ENCODE measurements around the gene RABL6.
"Not testable (repeated sequence)": the region's sequence is repeated elsewhere in the genome, so short reads cannot be mapped to it uniquely, and the experiment has no call there.

The RABL6 gene

DNA sequence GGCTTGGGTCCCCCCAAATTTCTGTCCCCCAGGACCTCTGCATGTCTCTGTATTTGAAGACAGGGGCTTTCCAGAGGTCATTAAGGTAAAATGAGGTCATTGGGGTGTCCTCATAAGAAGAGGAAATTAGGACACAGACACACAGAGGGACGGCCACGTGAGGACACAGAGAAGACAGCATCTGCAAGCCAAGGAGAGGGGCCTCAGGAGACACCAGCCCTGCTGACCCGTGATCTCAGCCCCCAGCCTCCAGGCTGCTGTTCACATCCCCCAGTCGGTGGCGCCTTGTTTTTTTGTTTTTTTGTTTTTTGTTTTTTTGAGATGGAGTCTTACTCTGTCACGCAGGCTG is 12.8 kb upstream of the RABL6 start:
- no peak for DNase-seq

GRCh38 chr9:136796238-136796774 is 11.4 kb upstream of the RABL6 start, which contains the start of gene CCDC183:
CCDC183 (plus strand) TSS chr9:136796338; CDS start chr9:136796398, 60 bp downstream.
- DNase-seq, result no peak

DNA sequence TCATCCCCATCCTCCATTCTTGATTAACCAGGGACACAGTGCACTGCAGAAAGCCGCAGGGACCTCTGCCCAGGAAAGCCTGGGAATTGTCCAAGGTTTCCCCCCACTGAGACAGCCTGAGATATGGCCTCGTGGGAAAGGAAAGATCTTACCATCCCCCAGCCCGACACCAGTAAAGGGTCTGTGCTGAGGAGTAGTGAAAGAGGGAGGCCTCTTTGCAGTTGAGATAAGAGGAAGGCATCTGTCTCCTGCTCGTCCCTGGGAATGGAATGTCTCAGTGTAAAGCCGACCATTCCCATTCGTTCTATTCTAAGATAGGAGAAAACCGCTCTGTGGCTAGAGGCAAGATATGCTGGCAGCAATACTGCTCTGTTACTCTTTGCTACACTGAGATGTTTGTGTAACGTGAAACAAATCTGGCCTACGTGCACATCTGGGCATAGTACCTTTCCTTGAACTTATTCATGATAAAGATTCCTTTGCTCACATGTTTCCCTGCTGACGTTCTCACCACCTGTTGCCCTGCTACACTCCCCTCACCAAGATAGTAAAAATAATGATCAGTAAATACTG is 10.9 kb upstream of the RABL6 start:
- not testable (repeated sequence) for DNase-seq

DNA sequence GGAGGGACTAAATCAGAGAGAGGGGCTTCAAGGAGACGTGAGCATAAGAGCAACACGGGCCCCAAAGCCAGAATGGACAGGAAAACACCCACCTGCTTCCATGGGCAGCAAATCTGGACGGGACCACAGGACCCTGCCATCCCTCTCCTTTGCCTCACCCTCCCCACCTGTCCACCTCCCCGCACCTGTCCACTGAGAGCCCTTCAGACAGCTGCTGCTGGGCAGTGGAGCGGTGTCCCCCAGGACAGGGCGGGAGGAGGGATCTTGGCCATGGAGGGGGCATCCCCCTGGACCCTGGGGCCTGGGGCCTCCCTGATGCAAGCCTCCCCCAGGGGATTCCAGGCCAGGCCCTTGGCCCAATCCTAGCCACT is 9.1 kb upstream of the RABL6 start:
- no peak for DNase-seq

DNA sequence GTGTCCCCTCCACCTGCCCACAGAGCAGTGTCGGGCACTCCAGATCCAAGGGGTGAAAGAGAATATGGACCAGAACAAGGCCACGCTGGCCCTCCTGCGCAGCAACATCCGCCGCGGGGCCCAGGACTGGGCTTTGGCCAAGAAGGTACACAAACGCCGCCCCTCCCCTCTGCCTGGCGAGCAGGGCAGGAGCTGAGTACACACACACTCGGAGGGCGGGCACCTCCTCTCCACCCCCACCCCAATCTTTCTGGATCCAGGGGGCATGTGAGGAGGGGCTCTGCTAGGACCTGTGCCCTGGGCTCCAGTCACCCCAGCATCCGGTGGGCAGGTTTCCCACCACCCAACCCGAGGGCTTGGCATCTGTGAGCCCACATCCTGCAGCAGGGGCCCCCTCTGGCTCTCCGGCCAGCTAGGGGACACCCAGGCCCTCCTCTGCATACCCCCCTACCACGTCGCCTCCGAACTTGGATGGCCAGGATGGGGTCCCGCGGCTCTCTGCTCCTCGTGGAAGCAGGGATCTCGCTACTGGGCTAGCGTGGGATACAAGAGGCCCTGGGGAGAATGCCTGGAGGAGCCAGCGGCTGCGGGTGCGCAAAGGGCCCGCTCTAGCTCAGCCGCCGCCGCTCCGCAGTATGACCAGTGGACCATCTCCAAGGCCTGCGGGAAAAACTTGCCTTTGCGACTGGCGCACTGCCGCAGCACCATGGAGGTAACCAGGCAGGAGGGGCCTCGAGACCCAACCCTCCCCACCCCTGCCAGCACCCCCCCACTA is 8.5 kb upstream of the RABL6 start:
- no peak for DNase-seq

DNA sequence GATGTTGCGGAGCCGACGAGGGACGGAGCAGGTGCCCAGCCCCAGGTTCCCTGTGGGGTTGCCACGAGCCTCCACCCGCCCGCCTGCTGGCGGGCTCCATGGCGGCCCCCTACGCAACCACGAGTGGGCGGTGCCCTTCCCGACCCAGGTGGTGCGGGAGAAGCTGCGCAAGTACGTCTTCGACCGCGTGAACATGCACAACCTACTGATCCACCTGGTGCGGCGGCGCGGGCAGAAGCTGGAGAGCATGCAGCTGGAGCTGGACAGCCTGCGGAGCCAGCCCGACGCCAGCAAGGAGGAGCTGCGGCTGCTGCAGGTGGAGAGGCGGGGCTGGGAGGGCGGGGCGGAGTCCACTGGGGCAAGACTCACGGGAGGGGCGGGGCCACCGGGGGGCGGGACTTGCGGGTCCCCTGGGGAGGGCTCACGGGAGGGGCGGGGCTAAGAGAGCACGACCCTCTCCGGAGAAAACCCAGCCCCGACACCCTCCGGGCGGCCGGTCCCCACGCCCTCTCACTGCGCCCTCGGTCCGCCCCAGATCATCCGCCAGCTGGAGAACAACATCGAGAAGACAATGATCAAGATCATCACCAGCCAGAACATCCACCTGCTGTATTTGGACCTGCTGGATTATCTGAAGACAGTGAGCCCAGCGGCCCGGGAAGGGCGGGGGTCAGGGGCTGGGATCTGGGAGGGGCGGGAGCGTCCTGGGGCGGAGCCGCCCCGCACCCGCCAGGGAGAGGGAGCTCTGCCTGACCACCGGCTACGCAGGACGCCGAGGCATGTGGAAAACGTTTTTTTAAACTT is 7.7 kb upstream of the RABL6 start:
- peak; percentile 79 for DNase-seq

DNA sequence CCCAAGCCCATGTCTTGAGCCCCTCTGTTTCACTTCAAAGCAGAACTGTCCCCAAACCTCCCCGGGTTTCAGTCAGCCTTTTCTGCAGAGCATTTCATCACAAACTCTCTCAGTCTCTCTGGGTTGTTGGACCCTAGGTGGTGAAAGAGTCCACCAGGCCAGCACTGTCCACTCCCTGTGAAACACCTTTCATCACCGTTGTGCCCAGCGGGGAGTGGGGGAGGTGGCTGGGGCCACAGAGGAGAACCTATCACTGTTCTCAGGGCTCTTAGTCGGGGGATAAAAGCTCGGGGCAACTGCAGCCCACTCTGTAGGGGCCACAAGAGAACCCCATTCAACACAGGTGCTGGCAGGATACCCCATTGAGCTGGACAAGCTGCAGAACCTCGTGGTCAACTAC is 5.4 kb upstream of the RABL6 start:
- no peak for DNase-seq

DNA sequence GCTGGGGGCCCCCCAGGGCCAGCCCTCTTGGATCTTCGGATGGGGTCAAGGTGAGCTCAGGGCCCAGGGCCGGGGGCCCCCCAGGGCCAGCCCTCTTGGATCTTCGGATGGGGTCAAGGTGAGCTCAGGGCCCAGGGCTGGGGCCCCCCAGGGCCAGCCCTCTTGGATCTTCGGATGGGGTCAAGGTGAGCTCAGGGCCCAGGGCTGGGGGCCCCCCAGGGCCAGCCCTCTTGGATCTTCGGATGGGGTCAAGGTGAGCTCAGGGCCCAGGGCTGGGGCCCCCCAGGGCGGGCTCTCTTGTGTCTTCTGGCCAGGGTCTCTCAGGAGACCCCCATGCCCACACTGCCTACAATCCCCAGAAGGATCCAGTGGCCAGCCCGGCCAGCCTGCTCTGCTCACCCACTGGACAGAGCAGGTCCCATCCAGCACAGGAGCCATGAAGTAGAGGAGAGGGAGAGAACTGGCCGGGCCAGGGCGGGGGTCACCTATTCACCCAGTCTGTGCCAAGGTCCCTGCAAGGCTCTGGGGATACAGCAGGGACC is 4.7 kb upstream of the RABL6 start:
- DNase-seq, result not testable (repeated sequence)

DNA sequence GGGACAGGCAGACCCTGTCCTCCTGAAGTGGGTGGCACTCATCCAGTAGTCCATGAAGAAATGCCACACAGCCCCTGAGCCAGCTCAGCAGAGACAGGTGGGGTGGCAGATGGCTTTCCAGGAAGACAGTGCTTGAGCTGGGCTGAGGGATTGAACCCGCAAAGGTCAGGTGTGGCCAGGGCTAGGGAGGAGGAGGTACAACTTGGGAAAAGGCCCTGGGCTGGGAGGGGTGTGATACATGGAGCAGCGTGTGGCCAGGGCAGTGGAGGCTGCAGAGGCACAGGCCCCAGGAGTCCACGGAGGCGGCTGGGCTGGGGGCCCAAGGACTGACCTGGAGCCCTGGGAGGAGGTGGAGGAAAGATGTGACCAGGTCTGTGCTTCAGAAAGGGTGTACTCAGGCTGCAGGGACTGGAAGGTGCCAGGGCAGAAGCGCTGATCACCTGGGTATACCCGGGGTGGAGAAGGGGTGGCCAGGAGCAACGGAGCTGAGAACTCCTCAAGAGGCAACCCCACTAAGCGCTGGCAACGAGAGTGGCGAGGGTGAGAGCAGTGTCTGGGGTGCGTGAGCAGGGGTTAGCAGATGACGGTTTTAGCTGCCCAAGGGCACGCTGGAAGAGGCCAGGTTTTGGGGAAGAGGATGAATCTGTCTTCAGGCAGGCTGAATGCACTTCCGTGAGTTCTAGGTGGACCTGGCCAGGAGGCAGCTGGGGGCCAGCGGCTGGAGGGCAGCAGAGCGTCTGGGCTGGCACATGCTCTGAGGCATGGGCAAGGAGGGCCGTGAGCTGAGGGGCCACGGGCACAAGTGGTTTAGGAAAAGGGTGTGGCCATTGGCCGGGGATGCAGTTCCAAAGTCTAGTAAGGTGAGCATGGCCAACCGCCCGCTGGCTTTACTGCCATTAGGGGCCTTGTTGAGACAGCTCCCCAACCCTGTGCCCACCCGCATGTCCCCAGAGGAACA is 3.9 kb upstream of the RABL6 start:
- DNase-seq, result no peak

GRCh38 chr9:136804509-136805206 is 3.1 kb upstream of the RABL6 start:
- DNase-seq, result no peak

DNA sequence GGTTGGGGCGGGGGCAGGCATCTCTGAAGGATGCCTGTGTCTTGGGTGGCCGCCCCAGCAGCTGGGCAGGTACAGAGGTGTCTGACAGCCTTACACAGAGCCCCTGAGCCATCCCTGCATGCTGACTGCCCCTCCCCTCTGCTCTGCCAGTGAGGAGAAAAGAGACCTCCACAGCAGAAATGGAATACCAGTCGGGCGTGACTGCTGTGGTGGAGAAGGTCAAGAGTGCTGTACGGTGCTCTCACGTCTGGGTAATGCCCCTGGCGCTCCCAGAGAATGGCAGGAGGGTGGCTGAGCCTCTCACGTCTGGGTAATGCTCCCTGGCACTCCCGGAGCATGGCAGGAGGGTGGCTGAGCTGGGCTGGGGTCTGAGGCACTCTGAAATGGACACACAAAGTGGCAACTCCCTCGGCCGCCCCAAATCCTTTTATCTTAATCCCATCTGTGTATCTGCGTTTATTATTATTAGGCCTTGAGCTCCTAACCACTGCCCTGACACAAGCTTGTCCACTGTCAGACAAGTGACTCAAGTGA is 2.5 kb upstream of the RABL6 start:
- no peak for DNase-seq

DNA sequence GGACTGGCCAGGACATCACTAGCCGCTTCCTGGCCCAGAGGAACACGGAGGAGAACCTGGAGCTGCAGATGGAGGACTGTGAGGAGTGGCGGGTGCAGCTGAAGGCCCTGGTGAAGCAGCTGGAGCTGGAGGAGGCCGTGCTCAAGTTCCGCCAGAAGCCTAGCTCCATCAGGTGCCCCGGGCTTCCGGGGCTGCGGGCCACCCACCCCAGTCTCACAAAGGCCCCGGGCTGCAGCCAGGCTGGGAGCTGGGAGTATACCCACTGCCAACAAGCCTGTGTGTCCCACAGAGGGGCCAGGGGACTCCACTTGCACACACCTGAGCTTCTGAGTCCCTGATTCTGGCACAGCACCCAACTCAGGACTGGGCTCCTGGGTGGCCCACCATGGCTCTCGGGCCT is 1.7 kb upstream of the RABL6 start:
- DNase-seq, result no peak

DNA sequence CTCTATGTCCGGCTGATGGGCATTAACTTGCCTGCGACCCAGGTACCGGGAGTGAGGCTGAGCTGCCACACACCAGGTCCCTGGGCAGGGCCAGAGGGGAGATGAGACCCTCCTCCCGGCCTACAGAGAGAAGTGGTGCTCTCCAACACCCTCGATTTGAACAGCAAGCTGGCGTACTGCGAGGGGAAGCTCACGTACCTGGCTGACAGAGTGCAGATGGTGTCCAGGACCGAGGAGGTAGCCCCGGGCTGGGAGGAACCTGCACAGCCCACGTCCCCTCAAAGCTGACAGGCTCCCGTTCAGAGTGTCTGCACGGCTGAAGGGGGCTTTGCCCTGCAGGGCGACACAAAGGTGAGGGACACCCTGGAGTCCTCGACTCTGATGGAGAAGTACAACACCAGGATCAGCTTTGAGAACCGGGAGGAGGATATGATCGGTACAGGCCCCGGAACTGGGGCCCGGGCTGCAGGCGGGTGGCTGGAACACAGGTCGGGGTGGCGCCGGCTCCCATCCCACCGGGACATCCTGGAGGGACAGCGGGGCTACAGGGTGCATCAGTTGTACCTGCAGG is 1.0 kb upstream of the RABL6 start:
- no peak for DNase-seq

DNA sequence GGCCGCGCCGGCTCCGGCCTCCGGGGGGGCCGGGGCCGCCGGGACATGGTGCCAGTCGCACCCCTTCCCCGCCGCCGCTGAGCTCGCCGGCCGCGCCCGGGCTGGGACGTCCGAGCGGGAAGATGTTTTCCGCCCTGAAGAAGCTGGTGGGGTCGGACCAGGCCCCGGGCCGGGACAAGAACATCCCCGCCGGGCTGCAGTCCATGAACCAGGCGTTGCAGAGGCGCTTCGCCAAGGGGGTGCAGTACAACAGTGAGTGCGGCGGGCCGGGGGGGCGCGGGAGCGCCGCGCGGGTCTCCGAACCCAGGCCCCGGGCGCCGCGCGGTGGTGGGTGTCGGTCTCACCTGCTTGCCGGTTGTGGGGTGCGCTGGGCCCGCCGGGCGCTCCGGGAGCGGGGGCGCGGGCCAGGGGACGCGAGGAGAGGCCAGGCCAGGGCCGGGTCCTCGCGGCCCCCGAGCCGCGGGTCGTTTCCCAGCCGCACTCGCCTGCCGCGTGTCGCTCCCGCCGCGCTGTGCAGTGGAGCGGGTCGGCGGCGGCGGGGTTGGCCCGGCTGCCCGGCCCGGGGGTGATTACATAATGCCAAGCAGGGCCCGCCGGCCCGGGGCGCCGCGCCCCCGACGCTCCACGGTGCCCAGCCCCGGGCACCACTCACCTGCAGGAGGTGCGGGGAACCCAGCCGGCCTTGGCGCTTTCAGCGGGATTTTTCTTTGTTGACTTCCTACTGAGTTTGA is 492 bp downstream of the RABL6 start:
- DNase-seq, result peak; percentile 45

DNA sequence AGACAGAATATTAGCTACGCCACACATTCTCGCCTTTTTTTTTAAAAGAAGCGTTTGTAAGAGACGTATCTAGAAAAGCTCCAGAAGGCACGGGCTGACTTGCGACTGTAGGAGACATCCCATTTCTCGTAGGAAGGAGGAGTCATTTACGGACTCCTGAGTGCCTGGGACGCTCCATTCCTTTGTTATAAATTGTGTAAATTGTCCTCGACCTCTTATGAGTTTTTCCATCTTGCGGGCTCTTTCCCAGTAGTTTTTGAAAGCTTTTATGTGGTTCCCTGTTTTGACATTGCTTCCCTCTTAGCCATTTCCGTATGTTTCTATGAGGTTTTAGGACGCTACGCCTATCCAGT is 1.0 kb downstream of the RABL6 start:
- no peak for DNase-seq

DNA sequence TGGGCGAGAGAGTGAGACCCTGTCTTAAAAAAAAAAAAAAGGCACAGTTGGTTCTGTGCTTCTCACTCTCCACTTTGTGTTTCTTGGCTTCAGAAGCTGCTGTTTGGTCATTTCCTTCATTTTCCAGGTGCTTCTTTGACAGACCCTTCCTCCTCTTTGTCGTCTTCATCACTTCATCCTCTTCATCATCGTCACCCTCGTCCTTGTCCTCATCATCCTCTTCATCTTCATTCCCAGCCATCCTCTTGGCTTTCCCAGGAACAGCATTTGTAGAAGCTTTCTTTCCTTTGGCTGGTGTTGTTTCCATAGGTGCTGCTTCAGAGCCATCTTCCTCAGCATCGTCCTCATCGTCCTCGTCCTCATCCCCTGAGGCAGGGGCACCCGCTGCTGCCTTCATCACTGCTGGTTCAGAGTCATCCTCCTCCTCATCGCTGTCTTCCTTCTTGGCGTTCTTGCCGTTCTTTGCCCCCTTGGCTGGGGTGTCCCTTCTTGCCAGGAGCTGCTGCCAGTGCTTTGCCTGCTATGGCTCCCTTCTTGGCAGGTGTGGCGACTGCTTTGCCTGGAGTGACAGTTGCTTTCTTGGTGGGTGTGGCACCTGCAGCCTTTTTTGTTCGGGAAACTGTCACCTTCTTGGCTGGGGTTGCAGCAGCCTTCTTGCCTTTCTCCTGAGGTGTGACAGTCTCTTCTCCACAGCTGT is 7.1 kb downstream of the RABL6 start:
- peak; percentile 13 for DNase-seq

DNA sequence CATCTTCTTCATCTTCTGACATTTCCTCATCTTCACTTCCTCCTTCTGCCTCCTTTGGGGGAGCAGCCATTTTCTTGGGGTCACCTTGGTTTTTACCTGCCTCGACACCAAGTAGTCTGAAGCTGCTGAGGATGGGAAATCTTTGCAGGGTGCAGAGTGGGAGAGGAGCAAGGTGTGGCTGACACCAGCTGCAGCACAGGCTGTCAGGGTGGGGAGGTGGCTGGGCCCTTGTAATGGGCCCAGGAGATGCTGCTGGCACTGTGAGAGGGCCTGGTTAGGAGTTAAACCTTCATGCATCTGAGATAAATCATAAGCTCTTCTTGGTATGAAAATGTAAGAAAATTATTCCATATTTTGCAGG is 7.7 kb downstream of the RABL6 start:
- DNase-seq, result no peak

GRCh38 chr9:136820971-136821825 is 13.4 kb downstream of the RABL6 start:
- no peak for DNase-seq

Measured in femur (tissue), 1 donor.